ENCODE measurements around the gene EPN1. TPM values are rescaled to one million over a fixed set of nuclear protein-coding genes. Genes with fewer than 3 reads are reported as not detected.
A peak's percentile ranks its signal among the peaks of the same experiment; 100 is the strongest.

Gene EPN1
- total and polyA plus RNA-seq, 7 donors: 22.8 to 162 (median 54.3) TPM

GRCh38 chr19:55671054-55671378 lies 4.0 kb upstream of the EPN1 start:
- TF ChIP-seq CTCF (IDR thresholded peaks at IDR 0.05): no peak
- TF ChIP-seq POLR2AphosphoS5 (IDR thresholded peaks at IDR 0.05): no peak
- no peak for TF ChIP-seq POLR2A (IDR thresholded peaks at IDR 0.05)
- no peak for TF ChIP-seq EP300 (IDR thresholded peaks at IDR 0.05)
- Histone ChIP-seq H3K27ac (no peak overlapping the region), H3K4me3 (no peak overlapping the region), H3K36me3 (peaks cover 36 to 72% (median 56%) of the 10 kb centered on the region in 4 donors), H3K4me1 (peaks cover 0 to 18% (median 17%) of the 10 kb centered on the region in 4 donors), H3K27me3 (no peaks in the 10 kb centered on the region), H3K9me3 (no peaks in the 10 kb centered on the region)
- no peak for DNase-seq
- WGBS, 2 donors: 58 to 82% methylated on average over 2 of the region's 2 CpGs
- intact Hi-C loops (cut with DNase I): loop anchor here (10.0 kb wide), 1 partner anchor 606 kb away; the partner anchor contains the start of gene RDH13

- peaks cover 27 to 58% (median 44%) of the 10 kb centered on the region in 4 donors for H3K36me3 ChIP-seq
- WGBS, 2 donors: 90% methylated on average over 5 of the region's 5 CpGs
- H3K4me3 ChIP-seq: no peak overlapping the region
- no peaks in the 10 kb centered on the region for H3K9me3 ChIP-seq
- TF ChIP-seq CTCF (IDR thresholded peaks at IDR 0.05): no peak
- no peak for TF ChIP-seq POLR2AphosphoS5 (IDR thresholded peaks at IDR 0.05)
- TF ChIP-seq POLR2A (IDR thresholded peaks at IDR 0.05): no peak
- no peak for TF ChIP-seq EP300 (IDR thresholded peaks at IDR 0.05)
- H3K27me3 ChIP-seq: no peaks in the 10 kb centered on the region
- intact Hi-C loops (cut with DNase I): loop anchor here (2.0 to 10.0 kb wide), 2 partner anchors 16 to 608 kb away; partner anchors contain the start of gene RDH13
- DNase-seq: no peak
- H3K27ac ChIP-seq: no peak overlapping the region
- H3K4me1 ChIP-seq: peaks cover 0 to 32% (median 31%) of the 10 kb centered on the region in 4 donors
These were observed 2.6 kb upstream of the EPN1 start for GRCh38 chr19:55672418-55672817.

- WGBS, 2 donors: 80 to 86% methylated on average over 9 of the region's 9 CpGs
- Histone ChIP-seq H3K27me3 (no peaks in the 10 kb centered on the region), H3K9me3 (no peaks in the 10 kb centered on the region), H3K4me1 (peaks cover 0 to 37% (median 36%) of the 10 kb centered on the region in 4 donors), H3K27ac (peak overlapping the region in 2 of 4 donors; percentile 88 to 92), H3K36me3 (peaks cover 25 to 54% (median 36%) of the 10 kb centered on the region in 4 donors), H3K4me3 (no peak overlapping the region)
- no peak for DNase-seq
- intact Hi-C loops (cut with DNase I): loop anchor here (2.0 to 10.0 kb wide), 2 partner anchors 17 to 609 kb away; partner anchors contain the start of gene RDH13
- TF ChIP-seq CTCF (IDR thresholded peaks at IDR 0.05) (no peak), POLR2AphosphoS5 (IDR thresholded peaks at IDR 0.05) (no peak), EP300 (IDR thresholded peaks at IDR 0.05) (no peak), POLR2A (IDR thresholded peaks at IDR 0.05) (no peak)
These were observed 1.6 kb upstream of the EPN1 start for GRCh38 chr19:55673465-55673864.

- Histone ChIP-seq H3K9me3 (no peaks in the 10 kb centered on the region), H3K27me3 (no peaks in the 10 kb centered on the region), H3K27ac (peak overlapping the region; percentile 86 to 98 (median 90)), H3K4me3 (no peak overlapping the region), H3K36me3 (peaks cover 21 to 54% (median 35%) of the 10 kb centered on the region in 4 donors), H3K4me1 (peaks cover 0 to 39% (median 36%) of the 10 kb centered on the region in 4 donors)
- intact Hi-C loops (cut with DNase I): loop anchor here (2.0 to 10.0 kb wide), 2 partner anchors 17 to 609 kb away; partner anchors contain the start of gene RDH13
- 69 to 81% methylated on average over 14 to 15 of the region's 15 CpGs for WGBS, 2 donors
- no peak for TF ChIP-seq POLR2A (IDR thresholded peaks at IDR 0.05)
- no peak for TF ChIP-seq POLR2AphosphoS5 (IDR thresholded peaks at IDR 0.05)
- TF ChIP-seq CTCF (IDR thresholded peaks at IDR 0.05): no peak
- no peak for TF ChIP-seq EP300 (IDR thresholded peaks at IDR 0.05)
- no peak for DNase-seq
These were observed 1.1 kb upstream of the EPN1 start for GRCh38 chr19:55673889-55674288.
